Measurements from ENCODE around the gene ATAD3A. TPM values are rescaled to one million over a fixed set of nuclear protein-coding genes. Genes with fewer than 3 reads are reported as not detected.

Gene ATAD3A
- total RNA-seq, 1 donor from 2014 or later: 17.9 TPM

Other genes with a start within 250 kb of the ATAD3A start
- 40.0 TPM for gene UBE2J2, start 238.3 kb upstream of the ATAD3A start, total RNA-seq
- 3.0 TPM for gene SCNN1D, start 231.7 kb upstream of the ATAD3A start, total RNA-seq
- gene ACAP3, start 204.2 kb upstream of the ATAD3A start, total RNA-seq: 57.3 TPM
- 10.3 TPM for gene PUSL1, start 203.6 kb upstream of the ATAD3A start, total RNA-seq
- gene INTS11, start 187.5 kb upstream of the ATAD3A start, total RNA-seq: 75.7 TPM
- gene CPTP, start 187.4 kb upstream of the ATAD3A start, total RNA-seq: 119 TPM
- 0.51 TPM for gene TAS1R3, start 180.9 kb upstream of the ATAD3A start, total RNA-seq
- gene DVL1, start 162.7 kb upstream of the ATAD3A start, total RNA-seq: 119 TPM
- gene MXRA8, start 153.6 kb upstream of the ATAD3A start, total RNA-seq: 21.8 TPM
- 265 TPM for gene AURKAIP1, start 137.0 kb upstream of the ATAD3A start, total RNA-seq
- gene CCNL2, start 112.8 kb upstream of the ATAD3A start, total RNA-seq: 49.4 TPM
- 140 TPM for gene MRPL20, start 104.9 kb upstream of the ATAD3A start, total RNA-seq
- gene ANKRD65, start 90.9 kb upstream of the ATAD3A start, total RNA-seq: 3.0 TPM
- 20.5 TPM for gene VWA1, start 76.5 kb upstream of the ATAD3A start, total RNA-seq
- gene ATAD3C, start 62.5 kb upstream of the ATAD3A start, total RNA-seq: 1.8 TPM
- gene ATAD3B, start 40.4 kb upstream of the ATAD3A start, total RNA-seq: 9.0 TPM
- 6.9 TPM for gene TMEM240, start 28.5 kb downstream of the ATAD3A start, total RNA-seq
- gene SSU72, start 62.7 kb downstream of the ATAD3A start, total RNA-seq: 116 TPM
- 3.0 TPM for gene FNDC10, start 88.0 kb downstream of the ATAD3A start, total RNA-seq
- gene MIB2, start 103.3 kb downstream of the ATAD3A start, total RNA-seq: 103 TPM
- 36.2 TPM for gene MMP23B, start 120.0 kb downstream of the ATAD3A start, total RNA-seq
- 24.0 TPM for gene CDK11B, start 146.8 kb downstream of the ATAD3A start, total RNA-seq
- gene SLC35E2B, start 180.6 kb downstream of the ATAD3A start, total RNA-seq: 20.3 TPM
- 20.8 TPM for gene CDK11A, start 212.2 kb downstream of the ATAD3A start, total RNA-seq

Data from Right ventricle myocardium inferior (tissue), 1 donor.